ENCODE results near the gene NOS3.
"Not testable (repeated sequence)": the region's sequence is repeated elsewhere in the genome, so short reads cannot be mapped to it uniquely, and the experiment has no call there.

NOS3 gene

GRCh38 chr7:151017370-151017952, 26.6 kb downstream of the NOS3 start:
- DNase-seq (ENCODE audit: low spot score) = no peak

GRCh38 chr7:151017953-151018420, 27.2 kb downstream of the NOS3 start:
- DNase-seq (ENCODE audit: low spot score) = peak; percentile 95

GRCh38 chr7:151018421-151019129, 27.8 kb downstream of the NOS3 start:
- peak; percentile 60 for DNase-seq (ENCODE audit: low spot score)

GRCh38 chr7:151019130-151019447, 28.3 kb downstream of the NOS3 start:
- no peak for DNase-seq (ENCODE audit: low spot score)

- DNase-seq (ENCODE audit: low spot score) = peak; percentile 74
Measured at GRCh38 chr7:151020231-151020630, 29.4 kb downstream of the NOS3 start.

GRCh38 chr7:151023232-151023631, 32.4 kb downstream of the NOS3 start:
- no peak for DNase-seq (ENCODE audit: low spot score)

GRCh38 chr7:151024435-151025056, 33.7 kb downstream of the NOS3 start, which contains the start of gene ATG9B:
TSS of gene ATG9B (minus strand) at chr7:151024494. CDS start at chr7:151024423, 71 bp downstream.
- DNase-seq (ENCODE audit: low spot score) = no peak

GRCh38 chr7:151025924-151026671, 35.3 kb downstream of the NOS3 start:
- DNase-seq (ENCODE audit: low spot score) = no peak

GRCh38 chr7:151026771-151027727, 36.2 kb downstream of the NOS3 start:
- not testable (repeated sequence) for DNase-seq (ENCODE audit: low spot score)

GRCh38 chr7:151027728-151028130, 36.9 kb downstream of the NOS3 start:
- DNase-seq (ENCODE audit: low spot score) = not testable (repeated sequence)

- DNase-seq (ENCODE audit: low spot score) = peak; percentile 99
Measured at GRCh38 chr7:151028131-151028947, 37.5 kb downstream of the NOS3 start, which contains the start of gene ABCB8. TSS of gene ABCB8 (plus strand) at chr7:151028450. CDS start at chr7:151028516, 66 bp downstream.

GRCh38 chr7:151028948-151029501, 38.2 kb downstream of the NOS3 start:
- DNase-seq (ENCODE audit: low spot score) = no peak

GRCh38 chr7:151031011-151031410, 40.2 kb downstream of the NOS3 start:
- DNase-seq (ENCODE audit: low spot score) = no peak

GRCh38 chr7:151032936-151033863, 42.4 kb downstream of the NOS3 start:
- DNase-seq (ENCODE audit: low spot score) = no peak

- DNase-seq (ENCODE audit: low spot score) = no peak
Measured at GRCh38 chr7:151033864-151034249, 43.0 kb downstream of the NOS3 start.

- no peak for DNase-seq (ENCODE audit: low spot score)
Measured at GRCh38 chr7:151034312-151035025, 43.7 kb downstream of the NOS3 start.

GRCh38 chr7:151035026-151035717, 44.4 kb downstream of the NOS3 start:
- DNase-seq (ENCODE audit: low spot score) = no peak

- DNase-seq (ENCODE audit: low spot score) = no peak
Measured at GRCh38 chr7:151035902-151036301, 45.1 kb downstream of the NOS3 start.
